ENCODE measurements around the gene IRAK2. TPM values are rescaled to one million over a fixed set of nuclear protein-coding genes. Genes with fewer than 3 reads are reported as not detected.

The IRAK2 gene
- total RNA-seq, 3 donors from 2014 or later (not counting 1 experiment from before 2014, with no cell fraction given): 10.4 to 28.2 (median 10.9) TPM

DNA sequence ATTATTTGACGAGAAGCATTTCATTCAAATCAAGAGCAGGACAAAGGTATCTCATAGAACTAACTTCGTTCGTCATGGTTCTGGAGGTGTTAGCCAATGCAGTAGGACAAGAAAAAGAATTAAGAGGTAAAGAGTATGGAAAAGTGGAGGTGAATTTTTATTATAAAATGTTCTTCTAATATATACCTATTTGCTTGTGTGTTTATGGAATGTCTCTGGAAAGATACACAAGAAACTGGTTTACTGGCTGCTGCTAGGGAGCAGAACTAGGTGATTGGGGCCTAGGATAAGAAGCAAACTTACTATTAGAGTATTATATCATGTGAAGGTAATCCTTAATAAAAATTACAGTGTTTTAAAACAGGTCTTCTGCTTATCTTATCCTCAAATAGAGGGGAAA lies 52.6 kb downstream of the IRAK2 start:
- H3K4me1 ChIP-seq (ENCODE audit: control insufficient read depth, insufficient read depth, low read length): peaks cover 22% of the 10 kb centered on the region
- 63% methylated on average over 3 of the region's 3 CpGs for WGBS (ENCODE audit: insufficient coverage)
- TF ChIP-seq, protein P1, sequence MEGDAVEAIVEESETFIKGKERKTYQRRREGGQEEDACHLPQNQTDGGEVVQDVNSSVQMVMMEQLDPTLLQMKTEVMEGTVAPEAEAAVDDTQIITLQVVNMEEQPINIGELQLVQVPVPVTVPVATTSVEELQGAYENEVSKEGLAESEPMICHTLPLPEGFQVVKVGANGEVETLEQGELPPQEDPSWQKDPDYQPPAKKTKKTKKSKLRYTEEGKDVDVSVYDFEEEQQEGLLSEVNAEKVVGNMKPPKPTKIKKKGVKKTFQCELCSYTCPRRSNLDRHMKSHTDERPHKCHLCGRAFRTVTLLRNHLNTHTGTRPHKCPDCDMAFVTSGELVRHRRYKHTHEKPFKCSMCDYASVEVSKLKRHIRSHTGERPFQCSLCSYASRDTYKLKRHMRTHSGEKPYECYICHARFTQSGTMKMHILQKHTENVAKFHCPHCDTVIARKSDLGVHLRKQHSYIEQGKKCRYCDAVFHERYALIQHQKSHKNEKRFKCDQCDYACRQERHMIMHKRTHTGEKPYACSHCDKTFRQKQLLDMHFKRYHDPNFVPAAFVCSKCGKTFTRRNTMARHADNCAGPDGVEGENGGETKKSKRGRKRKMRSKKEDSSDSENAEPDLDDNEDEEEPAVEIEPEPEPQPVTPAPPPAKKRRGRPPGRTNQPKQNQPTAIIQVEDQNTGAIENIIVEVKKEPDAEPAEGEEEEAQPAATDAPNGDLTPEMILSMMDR (IDR thresholded peaks at IDR 0.05): no peak
- intact Hi-C loops (cut with micrococcal nuclease): no loop called here
- no peak for DNase-seq
- H3K9me3 Mint-ChIP-seq: peaks cover 0 to 2% of the 10 kb centered on the region in 2 donors
- peaks cover 7 to 23% of the 10 kb centered on the region in 2 donors for H3K4me1 Mint-ChIP-seq
- no peak for ATAC-seq
- H3K36me3 Mint-ChIP-seq: peaks cover 25% of the 10 kb centered on the region
- no peaks in the 10 kb centered on the region for H3K9me3 ChIP-seq (ENCODE audit: control insufficient read depth, insufficient read depth, low read length)
- no peaks in the 10 kb centered on the region for H3K27me3 ChIP-seq (ENCODE audit: control insufficient read depth, insufficient read depth, low read length)
- peaks cover 42% of the 10 kb centered on the region for H3K36me3 ChIP-seq (ENCODE audit: control insufficient read depth, insufficient read depth, low read length)
- no peak overlapping the region for H3K4me3 ChIP-seq (ENCODE audit: low read length)
- H3K4me3 Mint-ChIP-seq: no peak overlapping the region
- H3K27ac Mint-ChIP-seq: peak overlapping the region; percentile 41 to 65
- H3K27ac ChIP-seq (ENCODE audit: low read length): no peak overlapping the region
- no peaks in the 10 kb centered on the region for H3K27me3 Mint-ChIP-seq (ENCODE audit: low read depth in 2 of 2)

DNA sequence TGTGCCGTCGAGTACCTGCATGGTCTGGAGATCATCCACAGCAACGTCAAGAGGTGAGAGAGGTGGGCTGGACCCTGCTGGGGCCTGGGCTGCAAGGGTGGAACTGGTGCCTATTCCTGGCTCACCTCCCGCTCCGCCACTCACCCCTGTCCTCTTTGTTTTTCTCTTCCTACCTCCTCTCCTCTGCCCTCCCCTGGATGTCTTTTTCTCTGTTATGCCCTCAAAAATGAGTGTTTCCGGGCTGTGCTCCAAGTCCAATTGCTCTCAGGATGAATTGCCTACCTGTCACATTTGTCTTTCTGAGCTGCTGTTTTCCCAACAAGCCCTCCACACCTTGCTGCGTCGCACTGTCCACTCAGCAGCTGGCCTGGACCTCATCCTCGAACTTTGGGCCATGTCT lies 55.0 kb downstream of the IRAK2 start:
- H3K4me3 ChIP-seq (ENCODE audit: low read length): no peak overlapping the region
- H3K36me3 ChIP-seq (ENCODE audit: control insufficient read depth, insufficient read depth, low read length): peaks cover 37% of the 10 kb centered on the region
- ATAC-seq (no peak), DNase-seq (no peak)
- Mint-ChIP-seq H3K4me1 (peaks cover 30 to 47% of the 10 kb centered on the region in 2 donors), H3K9me3 (peaks cover 0 to 2% of the 10 kb centered on the region in 2 donors), H3K27ac (peak overlapping the region; percentile 81 to 86), H3K27me3 (ENCODE audit: low read depth in 2 of 2) (no peaks in the 10 kb centered on the region), H3K4me3 (no peak overlapping the region), H3K36me3 (peaks cover 23% of the 10 kb centered on the region)
- WGBS (ENCODE audit: insufficient coverage): 95% methylated on average over 9 of the region's 9 CpGs
- H3K27ac ChIP-seq (ENCODE audit: low read length): no peak overlapping the region
- H3K4me1 ChIP-seq (ENCODE audit: control insufficient read depth, insufficient read depth, low read length): peaks cover 39% of the 10 kb centered on the region
- no peaks in the 10 kb centered on the region for H3K27me3 ChIP-seq (ENCODE audit: control insufficient read depth, insufficient read depth, low read length)
- H3K9me3 ChIP-seq (ENCODE audit: control insufficient read depth, insufficient read depth, low read length): no peaks in the 10 kb centered on the region
- intact Hi-C loops (cut with micrococcal nuclease): no loop called here
- TF ChIP-seq, protein P1 (IDR thresholded peaks at IDR 0.05): no peak

DNA sequence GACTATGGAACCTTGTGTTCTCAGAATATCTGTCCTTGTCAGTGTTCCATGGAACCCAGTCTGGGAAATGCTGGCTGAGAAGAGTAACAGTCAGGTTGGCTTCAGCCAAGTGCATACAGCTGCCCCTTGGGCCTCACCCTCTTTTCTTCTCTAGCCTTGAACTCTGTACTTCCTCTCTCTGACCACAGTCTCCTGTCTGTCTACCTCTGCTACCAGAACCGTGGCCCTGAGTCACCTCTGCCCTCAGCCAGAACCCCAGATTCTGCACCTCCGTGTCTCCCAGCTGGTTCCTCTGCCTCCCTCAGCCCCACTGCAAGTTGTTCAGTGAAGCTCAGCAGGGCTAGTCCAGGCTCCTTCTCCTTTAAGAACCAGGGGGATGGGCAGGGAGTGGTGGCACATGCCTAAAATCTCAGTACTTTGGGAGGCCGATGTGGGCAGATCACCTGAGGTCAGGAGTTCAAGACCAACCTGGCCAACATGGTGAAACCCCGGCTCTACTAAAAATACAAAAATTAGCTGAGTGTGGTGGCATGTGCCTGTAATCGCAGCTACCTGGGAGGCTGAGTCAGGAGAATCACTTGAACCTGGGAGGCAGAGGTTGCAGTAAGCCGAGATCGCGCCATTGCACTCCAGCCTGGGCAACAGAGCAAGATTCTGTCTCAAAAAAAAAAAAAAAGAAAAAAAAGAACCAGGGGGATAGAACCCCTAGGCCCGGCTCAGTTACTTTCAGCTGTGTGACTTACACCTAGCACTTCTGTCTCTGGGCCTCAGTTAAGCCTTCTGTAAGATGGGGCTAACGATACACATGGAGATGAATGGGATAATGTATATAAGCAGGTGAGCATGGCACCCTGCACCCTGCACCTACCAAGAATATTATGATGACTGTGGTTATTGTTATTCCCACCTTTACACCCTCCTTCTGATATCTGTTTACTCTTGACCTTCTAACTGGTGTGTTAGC lies 59.2 kb downstream of the IRAK2 start:
- Histone ChIP-seq H3K4me1 (ENCODE audit: control insufficient read depth, insufficient read depth, low read length) (peaks cover 62% of the 10 kb centered on the region), H3K27ac (ENCODE audit: low read length) (no peak overlapping the region), H3K36me3 (ENCODE audit: control insufficient read depth, insufficient read depth, low read length) (peaks cover 27% of the 10 kb centered on the region), H3K9me3 (ENCODE audit: control insufficient read depth, insufficient read depth, low read length) (no peaks in the 10 kb centered on the region), H3K4me3 (ENCODE audit: low read length) (no peak overlapping the region), H3K27me3 (ENCODE audit: control insufficient read depth, insufficient read depth, low read length) (no peaks in the 10 kb centered on the region)
- WGBS (ENCODE audit: insufficient coverage): 59% methylated on average over 10 of the region's 10 CpGs
- Mint-ChIP-seq H3K36me3 (peaks cover 5% of the 10 kb centered on the region), H3K27ac (peak overlapping the region; percentile 86 to 92), H3K9me3 (no peaks in the 10 kb centered on the region), H3K27me3 (ENCODE audit: low read depth in 2 of 2) (no peaks in the 10 kb centered on the region), H3K4me3 (peak overlapping the region; percentile 53), H3K4me1 (peaks cover 46 to 56% of the 10 kb centered on the region in 2 donors)
- DNase-seq (peak in 1 of 2 donors; percentile 54), ATAC-seq (peak; percentile 59 to 75 (median 62))
- intact Hi-C loops (cut with micrococcal nuclease): loop anchor here (2.0 kb wide), 2 partner anchors 109 to 291 kb away; partner anchors contain the start of genes BRK1 and CRELD1
- TF ChIP-seq, protein P1 (IDR thresholded peaks at IDR 0.05): no peak

All from natural killer cell (primary cell).